MM.1S (cell line): ENCODE results near the gene MRAS.

Experiments used
- DNase-seq: peaks from one replicate; pipeline ENCODE4 v3.0.0-alpha.2; 2015
- H2AFZ ChIP-seq: fragments of 300-600 bp; sonication (generic); 2 replicates; pipeline ENCODE4 v1.6.0; 2016; ENCODE audit warnings: antibody characterized with exemption, low read length
- H3F3A ChIP-seq: fragments of 300-600 bp; sonication (generic); 2 replicates; pipeline ENCODE4 v1.6.1; 2016; ENCODE audit warnings: mild to moderate bottlenecking, antibody characterized with exemption, low read length, moderate library complexity, mixed read lengths; ENCODE audit not compliant: insufficient read depth
- H3K27ac ChIP-seq: fragments of 300-600 bp; sonication (generic); 2 replicates; pipeline ENCODE4 v1.5.1; 2016; ENCODE audit warnings: mild to moderate bottlenecking, low read length
- H3K27me3 ChIP-seq: fragments of 300-600 bp; sonication (generic); replicated peaks from 2 replicates; pipeline ENCODE4 v1.6.0; 2016; ENCODE audit warnings: low read length; ENCODE audit not compliant: insufficient read depth
- H3K36me3 ChIP-seq: fragments of 300-600 bp; sonication (generic); replicated peaks from 2 replicates; pipeline ENCODE4 v1.6.1; 2016; ENCODE audit warnings: mild to moderate bottlenecking, low read length, mixed read lengths; ENCODE audit not compliant: insufficient read depth
- H3K4me1 ChIP-seq: fragments of 300-600 bp; sonication (generic); 2 replicates; pipeline ENCODE4 v1.6.1; 2016; ENCODE audit warnings: low read length, mixed read lengths
- H3K4me2 ChIP-seq: fragments of 300-600 bp; sonication (generic); 2 replicates; pipeline ENCODE4 v1.6.0; 2016; ENCODE audit warnings: low read depth, low read length
- H3K4me3 ChIP-seq: fragments of 300-600 bp; sonication (generic); 2 replicates; pipeline ENCODE4 v1.5.1; 2016; ENCODE audit warnings: low read length, mixed read lengths
- H3K79me2 ChIP-seq: fragments of 300-600 bp; sonication (generic); 2 replicates; pipeline ENCODE4 v1.6.1; 2016; ENCODE audit warnings: mixed run types, low read length, mixed read lengths
- H3K9ac ChIP-seq: fragments of 300-600 bp; sonication (generic); 2 replicates; pipeline ENCODE4 v1.6.1; 2016; ENCODE audit warnings: low read length, mixed read lengths
- H3K9me2 ChIP-seq: fragments of 300-600 bp; sonication (generic); replicated peaks from 2 replicates; pipeline ENCODE4 v1.6.1; 2016; ENCODE audit warnings: mild to moderate bottlenecking, low read length, mixed read lengths; ENCODE audit not compliant: insufficient read depth
- H3K9me3 ChIP-seq: fragments of 300-600 bp; sonication (generic); replicated peaks from 2 replicates; pipeline ENCODE4 v1.6.1; 2016; ENCODE audit warnings: mild to moderate bottlenecking, low read length, mixed read lengths; ENCODE audit not compliant: insufficient read depth
- H4K20me1 ChIP-seq: fragments of 300-600 bp; sonication (generic); 2 replicates; pipeline ENCODE4 v1.6.1; 2016; ENCODE audit warnings: mild to moderate bottlenecking, low read length, moderate library complexity, mixed read lengths; ENCODE audit not compliant: insufficient read depth
- CTCF ChIP-seq: fragments of 300-600 bp; sonication (generic); IDR thresholded peaks from 2 replicates; pipeline ENCODE4 v1.5.1; 2016; ENCODE audit warnings: antibody characterized with exemption, low read length, mixed read lengths
- EZH2 ChIP-seq: fragments of 300-600 bp; sonication (generic); optimal IDR thresholded peaks from 2 replicates; pipeline ENCODE3; 2017; ENCODE audit warnings: low read depth, mild to moderate bottlenecking, antibody characterized with exemption, low read length, mixed read lengths
- EZH2phosphoT487 ChIP-seq: fragments of 300-600 bp; sonication (generic); IDR thresholded peaks from 2 replicates; pipeline ENCODE4 v1.6.1; 2018; ENCODE audit warnings: antibody characterized with exemption, low read length

Gene MRAS

GRCh38 chr3:138373087-138373735, 24.8 kb downstream of the MRAS start:
- TF ChIP-seq CTCF (no peak), EZH2 (no peak), EZH2phosphoT487 (no peak)
- no peak for DNase-seq
- peaks cover 17% of the 10 kb centered on the region for H3K4me1 ChIP-seq

GRCh38 chr3:138373736-138374094, 25.3 kb downstream of the MRAS start:
- Histone ChIP-seq H3K36me3 (no peaks in the 10 kb centered on the region), H3K4me3 (no peak overlapping the region), H3K4me1 (peaks cover 17% of the 10 kb centered on the region), H3K27ac (no peak overlapping the region), H3K9ac (no peak overlapping the region), H3K79me2 (no peaks in the 10 kb centered on the region), H3K9me3 (no peaks in the 10 kb centered on the region), H3F3A (peaks cover 10% of the 10 kb centered on the region; the same call in 1 of the 2 replicates), H2AFZ (no peak overlapping the region), H3K9me2 (no peaks in the 10 kb centered on the region), H3K27me3 (peaks cover 18% of the 10 kb centered on the region), H4K20me1 (no peaks in the 10 kb centered on the region), H3K4me2 (no peak overlapping the region)
- no peak for DNase-seq
- no peak for TF ChIP-seq EZH2phosphoT487
- TF ChIP-seq CTCF = no peak
- TF ChIP-seq EZH2 = no peak

More at GRCh38 chr3:138373087-138373735, 24.8 kb downstream of the MRAS start:
- no peak overlapping the region for H3K4me3 ChIP-seq
- peaks cover 23% of the 10 kb centered on the region for H3K27me3 ChIP-seq
- H3K9me3 ChIP-seq = no peaks in the 10 kb centered on the region
- no peak overlapping the region for H3K27ac ChIP-seq
- H3K4me2 ChIP-seq = no peak overlapping the region
- no peak overlapping the region for H3K9ac ChIP-seq
- H3K9me2 ChIP-seq = no peaks in the 10 kb centered on the region
- H2AFZ ChIP-seq = no peak overlapping the region
- H3K36me3 ChIP-seq = no peaks in the 10 kb centered on the region
- H3K79me2 ChIP-seq = no peaks in the 10 kb centered on the region
- H3F3A ChIP-seq = peaks cover 10% of the 10 kb centered on the region; the same call in 1 of the 2 replicates
- H4K20me1 ChIP-seq = no peaks in the 10 kb centered on the region

- Histone ChIP-seq H3K4me1 (peaks cover 17% of the 10 kb centered on the region), H3K9ac (no peak overlapping the region), H3K79me2 (no peaks in the 10 kb centered on the region), H2AFZ (no peak overlapping the region), H3F3A (peaks cover 10% of the 10 kb centered on the region; the same call in 1 of the 2 replicates), H4K20me1 (no peaks in the 10 kb centered on the region), H3K27me3 (0 out of 2 replicates have a peak, but pooled peaks cover 8% of the 10 kb centered on the region), H3K4me3 (no peak overlapping the region), H3K4me2 (no peak overlapping the region), H3K36me3 (no peaks in the 10 kb centered on the region), H3K9me2 (no peaks in the 10 kb centered on the region), H3K27ac (no peak overlapping the region), H3K9me3 (no peaks in the 10 kb centered on the region)
- TF ChIP-seq EZH2 (no peak), EZH2phosphoT487 (no peak), CTCF (no peak)
- DNase-seq = no peak
Observed at GRCh38 chr3:138374573-138375134, 26.3 kb downstream of the MRAS start.
